HUDEP-2 (cell line): ENCODE data around the gene CCN6.
"Not testable (repeated sequence)": the region's sequence is repeated elsewhere in the genome, so short reads cannot be mapped to it uniquely, and the experiment has no call there.

ENCODE experiments used
- DNase-seq, 76 experiments: peaks; one replicate each; lab custom pipeline; 2025; ENCODE audit not compliant: unreplicated experiment in 76 of 76; lab: John Stamatoyannopoulos, UW

Gene CCN6

DNA sequence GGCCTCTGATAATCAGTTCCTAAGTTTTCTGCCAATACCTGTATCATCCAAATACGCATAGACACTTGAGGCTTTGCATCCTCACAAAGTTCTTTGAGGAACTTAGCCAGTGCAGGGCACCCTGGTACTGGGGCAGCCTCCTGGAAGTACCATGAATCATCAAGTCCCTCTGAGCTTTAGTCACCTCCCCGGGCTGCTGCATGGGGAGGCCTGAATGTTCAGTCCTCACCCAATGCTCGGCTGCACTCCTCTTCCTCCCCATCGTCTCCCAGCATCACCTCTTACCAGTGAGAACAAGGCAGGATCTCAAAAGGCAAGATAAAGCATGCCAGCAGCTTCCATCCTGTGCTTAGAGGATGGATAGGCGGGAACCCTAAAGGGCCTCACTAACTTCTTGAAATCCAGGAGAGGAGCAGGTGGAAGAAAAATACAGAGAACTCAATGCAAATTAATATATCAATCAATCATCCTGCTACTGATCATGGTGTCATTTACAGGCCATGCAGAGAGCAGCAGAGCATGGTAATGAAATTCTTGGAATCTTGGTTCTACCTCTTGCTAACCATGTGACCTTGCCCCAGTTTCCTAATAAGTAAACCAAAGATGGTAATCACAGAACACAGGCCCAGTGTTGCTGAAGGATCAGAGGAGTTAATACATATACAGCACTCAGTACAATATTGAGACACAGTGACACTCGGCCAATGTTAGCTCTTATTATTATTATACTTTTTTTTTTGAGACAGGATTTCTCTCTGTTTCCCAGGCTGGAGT lies 4.7 kb upstream of the CCN6 start:
- DNase-seq, result no peak

DNA sequence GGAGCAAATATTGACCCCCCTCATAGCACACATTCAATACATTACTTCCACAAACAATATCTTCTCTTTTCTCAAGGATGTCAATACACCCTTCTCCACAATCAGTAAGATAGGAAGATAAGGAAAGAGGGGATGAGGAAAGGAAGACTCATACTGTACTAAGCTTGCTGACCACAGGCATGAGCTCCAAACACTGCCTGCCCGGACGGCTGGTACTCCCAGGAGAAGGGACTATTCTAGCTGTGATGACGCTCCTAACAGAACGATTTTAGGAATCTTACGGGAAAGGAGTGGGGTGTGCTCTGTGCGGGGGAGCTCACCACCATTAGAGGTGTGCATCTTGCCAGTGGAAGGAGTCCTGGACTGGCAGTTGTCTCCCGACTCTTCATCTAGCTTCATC lies 3.9 kb upstream of the CCN6 start:
- no peak for DNase-seq

DNA sequence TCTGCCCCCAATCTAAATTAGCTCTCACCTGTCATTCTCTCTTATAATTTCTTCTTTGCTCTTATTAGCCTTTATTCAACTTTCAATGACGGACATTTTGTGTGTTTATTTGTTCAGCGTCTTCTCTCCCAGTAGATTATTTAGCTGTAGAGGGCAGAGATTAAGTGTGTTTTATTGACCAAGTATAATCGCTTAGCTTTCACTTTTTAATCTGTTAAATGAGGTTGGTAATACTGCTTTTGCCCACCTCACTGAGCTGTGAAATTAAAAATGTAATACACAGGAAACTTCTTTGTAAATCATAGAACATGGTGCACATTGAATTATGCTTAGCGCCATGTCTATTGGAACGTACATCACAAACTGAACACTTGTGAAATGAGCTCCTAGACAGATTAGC lies 3.5 kb upstream of the CCN6 start:
- DNase-seq, result no peak

DNA sequence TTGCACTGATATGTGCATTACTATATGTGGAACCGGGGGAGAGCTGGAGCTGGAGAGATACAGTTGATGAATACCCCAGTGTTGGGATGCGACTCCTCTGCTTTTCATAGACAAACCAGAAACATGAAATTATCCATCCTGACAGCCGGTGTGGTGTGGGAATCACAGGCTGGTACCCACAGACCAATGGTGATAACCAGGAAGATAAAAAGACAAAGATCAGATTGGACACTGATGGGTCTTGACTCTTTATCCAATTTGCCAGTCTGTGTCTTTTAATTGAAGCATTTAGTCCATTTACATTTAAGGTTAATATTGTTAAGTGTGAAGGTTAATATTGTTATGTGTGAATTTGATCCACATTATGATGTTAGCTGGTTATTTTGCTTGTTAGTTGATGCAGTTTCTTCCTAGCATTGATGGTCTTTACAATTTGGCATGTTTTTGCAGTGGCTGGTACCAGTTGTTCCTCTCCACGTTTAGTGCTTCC lies 2.6 kb upstream of the CCN6 start:
- DNase-seq, result not testable (repeated sequence)

DNA sequence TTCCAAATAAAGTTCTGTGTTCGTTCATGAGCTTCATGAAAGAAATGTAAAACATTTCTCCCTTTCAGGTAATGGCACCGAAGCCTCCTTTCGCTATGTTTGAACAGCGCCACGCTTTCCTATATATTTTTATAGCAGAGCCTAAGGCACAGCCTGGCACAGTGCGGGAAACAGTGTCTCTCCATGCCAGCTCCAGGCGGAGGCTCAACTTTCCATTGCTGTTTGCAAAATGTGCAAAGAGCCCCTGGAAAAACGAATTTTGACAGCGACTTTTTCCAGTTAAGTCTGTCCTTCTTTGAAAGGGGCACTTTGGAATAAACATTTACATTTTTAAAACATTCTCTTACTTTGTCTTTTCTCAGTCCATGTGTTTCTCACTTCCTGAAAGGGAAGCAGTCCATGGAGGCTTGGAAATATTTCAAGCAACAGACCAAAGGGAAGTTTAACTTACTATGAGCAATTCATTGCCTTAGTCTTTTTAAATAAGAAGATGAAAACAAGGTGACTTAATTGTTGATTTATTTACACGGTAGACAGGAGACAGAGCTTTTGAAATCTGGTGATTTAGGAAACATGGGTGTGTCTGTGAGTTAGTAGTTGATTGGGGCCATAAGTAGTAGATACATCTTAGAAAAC lies 769 bp downstream of the CCN6 start:
- DNase-seq, result no peak

DNA sequence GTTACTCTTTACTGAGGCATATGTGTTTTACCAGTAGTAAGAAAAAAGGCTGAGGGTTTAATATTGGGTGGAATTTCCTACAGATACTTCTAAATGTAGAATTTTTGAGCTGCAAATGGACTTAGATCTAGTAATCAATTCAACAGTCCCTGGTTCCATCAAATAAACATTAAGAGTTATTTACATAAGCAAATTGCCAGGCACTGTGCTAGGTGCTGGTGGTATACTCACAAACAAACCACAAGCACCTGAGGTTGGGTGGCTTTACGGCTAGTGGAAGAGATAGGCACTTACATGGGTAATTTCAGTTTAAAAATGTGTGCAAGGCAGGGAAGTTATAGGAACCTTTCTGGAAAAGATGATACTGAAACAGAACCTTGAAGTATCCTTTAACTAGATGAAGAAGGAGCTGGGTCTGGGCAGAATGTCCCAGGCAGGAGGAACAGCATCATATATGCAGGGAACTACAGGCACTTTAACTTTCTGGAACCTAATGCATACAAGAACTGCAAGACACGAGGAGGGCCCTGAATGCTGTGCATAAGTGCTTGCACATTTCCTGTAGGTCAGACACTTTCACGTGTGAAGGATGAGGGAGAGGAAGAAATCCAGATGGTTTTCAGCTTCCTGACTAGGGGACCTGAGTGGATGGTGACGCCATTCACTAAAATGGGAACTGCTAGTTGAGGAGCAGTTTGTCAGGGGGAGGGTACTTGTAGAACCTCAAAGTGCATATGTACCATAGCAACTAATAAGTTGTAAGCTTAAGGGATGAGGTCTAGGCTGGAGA lies 4.5 kb downstream of the CCN6 start:
- DNase-seq, result no peak

DNA sequence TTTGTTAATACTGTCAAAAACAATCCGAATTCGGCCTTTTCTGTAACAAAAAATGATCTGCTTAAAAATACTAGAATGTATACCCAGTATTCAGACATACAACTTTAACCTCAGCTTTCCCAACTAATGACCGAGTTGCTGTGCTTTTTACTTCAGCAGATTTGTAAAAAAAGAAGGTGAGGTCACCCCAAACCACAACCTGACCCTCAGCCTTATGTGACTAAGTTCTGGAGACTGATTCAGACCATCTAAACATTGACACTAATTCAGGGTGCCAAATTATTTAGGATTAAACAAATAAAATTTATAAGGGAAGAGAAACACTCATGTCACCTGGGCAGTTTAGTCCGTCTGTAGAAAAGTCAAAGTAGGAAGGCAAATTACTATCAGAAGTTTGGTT lies 7.7 kb downstream of the CCN6 start:
- DNase-seq, result no peak

DNA sequence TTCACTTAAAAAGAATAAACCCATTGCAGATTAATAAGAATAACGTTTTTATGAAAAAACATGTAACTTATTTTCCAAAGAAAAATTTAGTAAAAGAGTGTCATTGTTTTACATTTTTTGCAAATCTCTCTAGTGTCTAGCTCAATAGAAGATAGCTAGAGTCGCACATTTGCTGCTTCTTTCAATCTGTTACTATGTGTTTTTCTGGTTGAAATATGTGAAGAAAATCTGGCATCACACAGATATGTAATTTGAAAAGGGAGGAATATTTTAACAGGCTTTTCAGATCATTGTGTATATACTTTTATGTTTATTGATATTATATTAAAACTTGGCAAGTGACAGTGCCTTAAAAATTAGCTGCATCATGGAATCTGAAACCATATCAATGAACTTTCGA lies 9.1 kb downstream of the CCN6 start:
- DNase-seq, result no peak

DNA sequence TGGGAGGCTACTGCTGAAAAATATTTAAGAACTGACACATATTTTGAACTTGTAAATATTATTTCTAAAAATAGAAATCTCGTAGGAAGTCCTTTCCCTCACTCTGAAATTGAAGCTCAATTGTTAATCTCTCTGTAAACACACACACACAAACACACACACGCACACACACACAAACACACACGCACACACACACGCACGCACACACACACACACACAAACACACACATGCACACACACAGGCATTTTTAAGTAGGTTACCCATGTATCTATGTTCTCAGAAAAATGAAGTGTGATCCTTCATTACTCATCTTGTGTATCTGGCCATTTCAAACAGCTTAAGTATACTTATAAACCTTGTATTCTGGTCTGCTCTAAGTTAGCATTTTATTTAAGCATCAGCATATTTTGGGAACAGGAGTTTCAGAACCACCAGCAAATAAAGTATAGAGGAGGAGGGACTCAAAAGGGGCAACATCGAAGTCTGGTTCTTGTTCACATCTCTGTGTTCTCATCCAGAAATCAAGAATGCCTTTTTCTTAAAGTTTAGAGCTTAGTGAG lies 11.6 kb downstream of the CCN6 start:
- no peak for DNase-seq

DNA sequence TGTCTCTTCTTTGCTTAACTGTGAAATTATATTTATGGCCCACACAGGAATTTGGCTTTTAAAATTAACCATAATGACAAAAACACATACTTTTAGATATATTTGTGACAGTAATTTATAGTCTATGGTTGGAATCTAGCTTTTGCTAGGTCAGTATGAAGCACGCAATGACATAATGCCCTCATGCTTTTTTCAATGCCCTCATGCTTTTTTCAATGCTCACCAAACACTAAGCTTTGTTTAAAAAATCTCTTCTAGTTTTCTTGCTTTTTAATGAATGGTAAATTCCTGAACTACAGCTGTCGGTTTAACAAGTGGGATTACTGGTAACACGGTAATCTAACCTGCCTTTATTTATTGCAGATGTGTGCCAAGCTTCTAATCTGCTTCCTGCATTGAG lies 12.7 kb downstream of the CCN6 start:
- no peak for DNase-seq

DNA sequence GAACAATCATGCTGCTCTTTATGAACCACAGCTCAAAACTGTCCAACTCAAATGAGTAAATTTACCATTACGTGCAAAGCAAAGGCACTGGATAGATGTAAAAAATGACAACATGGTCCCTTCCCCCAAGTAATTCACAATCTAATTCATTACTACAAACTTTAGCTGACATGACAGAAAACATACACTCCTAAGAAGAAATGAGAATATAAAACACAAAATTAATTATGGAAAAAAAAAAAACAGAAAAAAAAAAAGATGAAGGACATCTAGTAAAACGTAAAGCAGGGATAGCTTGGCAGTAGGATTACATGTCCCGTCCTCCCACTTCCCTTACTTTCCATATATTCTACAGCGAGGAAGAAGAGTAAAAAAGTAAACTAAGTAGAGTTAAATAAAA lies 27.7 kb downstream of the CCN6 start:
- no peak for DNase-seq

DNA sequence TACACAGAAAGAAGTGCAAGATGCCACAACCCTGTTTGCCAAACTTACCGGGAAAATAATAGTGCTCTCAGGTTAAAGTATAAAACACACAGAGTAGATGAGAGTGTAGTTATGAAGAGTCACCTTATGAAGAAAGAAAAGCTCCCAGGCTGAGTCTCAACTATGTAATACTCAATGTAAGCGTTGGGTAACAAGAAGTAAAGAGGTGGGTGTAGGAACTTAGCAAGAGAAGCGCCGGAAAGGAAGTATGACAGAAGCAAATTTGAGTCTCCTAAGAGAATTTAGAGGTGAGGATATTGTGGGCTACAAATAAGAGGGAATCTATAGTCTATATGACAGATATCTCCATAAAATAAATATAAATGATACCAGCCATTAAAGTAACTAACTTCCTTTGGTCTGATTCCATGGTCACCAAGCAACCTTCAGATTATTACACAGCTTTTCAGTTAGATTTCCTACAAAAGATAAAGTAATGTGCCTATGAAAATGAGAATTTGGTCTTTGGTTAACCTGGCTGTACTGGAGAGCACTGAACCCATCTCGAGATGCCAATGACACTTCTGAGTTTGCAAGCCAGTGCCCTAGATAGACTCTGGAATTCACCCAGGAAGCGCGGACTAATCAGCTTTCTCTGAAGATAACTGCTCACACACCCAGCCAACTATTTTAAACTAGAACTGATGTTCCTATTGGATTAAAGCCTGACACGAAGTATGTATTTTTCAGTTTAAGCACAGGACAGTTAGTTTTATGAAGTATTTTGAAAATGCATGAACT lies 31.6 kb downstream of the CCN6 start:
- DNase-seq, result peak in 15 of 76 experiments; percentile 2 to 33 (median 19)

DNA sequence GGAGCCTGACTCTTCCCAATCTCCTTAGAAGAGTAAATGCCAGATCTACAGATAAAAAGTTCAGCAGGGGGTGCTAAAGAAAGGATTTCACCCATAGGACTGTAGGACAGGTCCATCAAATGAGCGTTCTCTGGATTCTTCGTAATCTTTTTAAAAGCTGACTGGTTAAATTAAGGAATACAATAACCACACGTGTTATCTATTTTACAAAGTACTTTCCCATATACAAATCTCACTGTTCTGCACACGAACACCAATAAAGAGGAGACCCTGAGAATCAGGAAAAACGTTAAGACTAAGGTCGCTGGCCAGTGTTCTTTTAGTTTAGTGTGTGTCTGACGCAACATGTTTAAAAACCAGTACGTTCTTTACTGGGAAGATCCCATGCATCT lies 32.8 kb downstream of the CCN6 start:
- DNase-seq, result peak in 14 of 76 experiments; percentile 10 to 63 (median 28)

DNA sequence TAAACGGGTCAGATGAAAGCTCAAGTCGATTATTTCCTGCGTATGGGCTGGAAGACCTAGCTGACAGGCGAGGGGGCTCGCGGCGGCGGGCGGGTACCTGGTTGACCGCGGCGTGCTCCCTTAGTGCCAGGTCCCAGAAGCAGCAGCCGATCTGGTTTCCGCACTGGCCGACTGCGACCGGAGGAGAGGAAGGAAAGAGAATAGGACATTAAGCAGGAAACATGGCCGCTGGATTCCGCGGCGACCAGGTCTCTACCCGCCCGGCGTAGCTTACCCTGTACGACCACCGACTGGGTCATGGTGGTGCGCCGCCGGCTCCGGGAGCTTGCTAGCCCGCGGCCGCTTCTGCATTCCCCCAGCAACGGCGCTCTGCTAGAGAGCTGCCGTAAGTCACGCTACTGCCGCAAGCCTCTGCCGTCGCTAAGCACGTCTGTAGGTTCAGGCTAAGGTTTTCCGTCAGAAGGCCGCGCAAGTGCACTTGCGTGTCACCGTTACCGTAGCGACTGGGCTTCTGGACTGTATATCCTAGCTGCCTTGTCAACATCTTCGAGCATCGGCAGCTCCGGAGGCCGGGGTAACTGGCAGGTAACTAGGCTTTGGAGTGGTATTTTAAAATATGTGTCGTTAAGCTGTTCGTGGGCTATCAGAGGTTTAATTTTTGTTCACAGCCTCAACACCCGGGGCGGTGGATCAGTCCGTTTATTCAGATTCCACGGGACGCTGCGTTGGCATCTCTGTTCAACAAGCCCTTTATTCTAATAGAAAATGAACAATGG lies 33.4 kb downstream of the CCN6 start, which contains the start of the genes FAM229B and TUBE1:
TSS of gene FAM229B (plus strand) at position 456 of the 776 bp plus-strand sequence. CDS start 11,693 bp downstream, outside the sequence.
TSS of gene TUBE1 (minus strand) at position 347 of the 776 bp plus-strand sequence. CDS start at position 299, 48 bp downstream.
- DNase-seq, result peak in 75 of 76 experiments; percentile 57 to 97 (median 91)

DNA sequence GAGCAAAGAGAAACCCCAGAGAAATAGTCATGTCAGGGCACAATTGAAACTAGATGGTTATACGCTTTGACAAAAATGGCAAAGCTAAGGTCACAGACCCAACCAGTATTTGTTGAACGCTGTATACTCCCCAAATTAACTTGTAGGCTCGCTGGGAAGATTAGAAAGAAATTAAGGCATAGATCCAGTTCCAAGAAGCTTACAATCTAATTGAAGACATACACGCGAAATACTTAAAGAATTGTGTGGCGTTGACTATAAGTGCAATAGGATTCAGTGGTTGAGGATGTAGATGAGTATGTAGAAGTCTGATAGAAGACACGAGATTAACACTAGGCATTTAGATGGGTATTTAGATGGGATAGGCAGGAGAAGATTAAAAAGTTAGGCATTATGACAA lies 34.0 kb downstream of the CCN6 start:
- DNase-seq, result no peak

DNA sequence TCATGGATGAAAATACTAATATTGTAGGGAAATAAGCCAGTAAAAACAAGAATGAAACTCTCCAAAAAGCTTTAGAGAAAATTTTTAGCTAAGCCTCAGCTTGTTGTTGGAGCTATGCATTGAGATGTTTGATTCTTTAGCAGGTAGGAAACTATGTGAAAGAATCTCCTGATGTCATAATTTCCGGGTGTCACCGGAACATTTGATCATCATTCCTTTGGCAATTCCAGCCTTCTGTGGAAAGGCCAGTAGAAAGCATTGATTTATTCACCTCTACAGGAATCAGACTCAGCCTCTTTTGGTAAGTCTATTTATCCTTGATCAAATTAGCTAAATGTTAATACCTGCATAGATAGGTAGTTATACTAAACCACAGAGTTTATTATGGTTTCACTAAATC lies 43.0 kb downstream of the CCN6 start:
- no peak for DNase-seq

DNA sequence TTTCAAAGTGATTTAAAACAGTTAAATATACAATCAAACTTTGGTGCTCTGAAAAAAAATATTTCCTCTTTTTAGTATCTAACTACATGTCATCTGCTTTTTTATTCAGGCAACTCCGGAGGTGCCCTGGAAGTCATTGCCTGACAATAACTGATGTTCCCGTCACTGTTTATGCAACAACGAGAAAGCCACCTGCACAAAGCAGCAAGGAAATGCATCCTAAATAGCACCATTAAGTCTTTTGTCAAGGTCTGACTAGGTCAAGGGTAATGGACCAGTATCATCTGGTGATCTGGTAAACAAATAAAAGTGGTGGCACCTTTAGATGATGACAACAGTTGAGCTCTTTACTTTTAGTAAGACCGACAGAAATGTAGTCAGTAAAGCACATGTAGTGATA lies 46.7 kb downstream of the CCN6 start:
- no peak for DNase-seq

DNA sequence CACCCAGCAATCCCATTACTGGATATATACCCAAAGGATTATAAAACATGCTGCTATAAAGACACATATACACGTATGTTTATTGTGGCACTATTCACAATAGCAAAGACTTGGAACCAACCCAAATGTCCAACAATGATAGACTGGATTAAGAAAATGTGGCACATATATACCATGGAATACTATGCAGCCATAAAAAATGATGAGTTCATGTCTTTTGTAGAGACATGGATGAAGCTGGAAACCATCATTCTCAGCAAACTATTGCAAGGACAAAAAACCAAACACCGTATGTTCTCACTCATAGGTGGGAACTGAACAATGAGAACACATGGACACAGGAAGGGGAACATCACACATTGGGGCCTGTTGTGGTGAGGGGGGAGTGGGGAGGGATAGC lies 52.1 kb downstream of the CCN6 start:
- not testable (repeated sequence) for DNase-seq

DNA sequence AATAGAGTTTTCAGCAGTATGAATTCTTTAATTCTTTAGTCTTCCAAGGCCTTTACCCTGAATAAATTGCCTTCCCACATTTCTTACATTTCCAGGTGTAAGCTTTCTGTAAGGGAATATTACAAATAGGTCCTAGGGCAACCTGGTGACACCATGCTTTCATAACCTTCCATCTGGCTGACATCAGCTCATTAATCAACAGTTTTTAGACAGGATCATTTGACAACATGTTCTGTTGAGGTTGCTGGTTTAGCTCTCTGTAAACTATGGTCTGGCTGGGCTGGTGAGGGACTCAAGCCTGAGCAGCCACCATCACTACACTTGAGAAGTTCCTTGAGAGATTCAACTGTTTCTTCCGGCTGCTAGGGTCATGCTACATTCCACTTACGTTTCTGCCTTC lies 52.7 kb downstream of the CCN6 start:
- no peak for DNase-seq
